Testis (tissue), 3 donors: ENCODE data around the gene BACH2. TPM values are rescaled to one million over a fixed set of nuclear protein-coding genes. Genes with fewer than 3 reads are reported as not detected.

Experiments
- DNase-seq: peaks from one replicate; pipeline ENCODE4 v3.0.0-alpha.2; 2019
- H3K27ac ChIP-seq, 2 donors: fragments of 200-600 bp; sonication (generic); one replicate each; pipeline ENCODE4 v1.5.1; 2019
- H3K27me3 ChIP-seq: fragments of 200-600 bp; sonication (generic); one replicate; pipeline ENCODE4 v1.5.1; 2019
- H3K36me3 ChIP-seq: fragments of 200-600 bp; sonication (generic); one replicate; pipeline ENCODE4 v1.5.1; 2017; ENCODE audit warnings: low read depth; ENCODE audit errors: missing control alignments
- H3K4me1 ChIP-seq: fragments of 200-600 bp; sonication (generic); one replicate; pipeline ENCODE4 v1.5.1; 2019
- H3K4me3 ChIP-seq, 2 donors: fragments of 200-600 bp; sonication (generic); one replicate each; pipeline ENCODE4 v1.5.1; 2017 to 2019
- H3K9me3 ChIP-seq: fragments of 200-600 bp; sonication (generic); one replicate; pipeline ENCODE4 v1.5.1; 2017
- POLR2A ChIP-seq: fragments of 450-650 bp; IDR thresholded peaks from one replicate; pipeline ENCODE4 v1.6.1; 2017; ENCODE audit warnings: antibody characterized with exemption, mild to moderate bottlenecking, moderate library complexity
- WGBS, 2 donors: methylation state at CpG; one replicate each; pipeline ENCODE4 v1.1.5; 2018; 5-methylcytosine and 5-hydroxymethylcytosine counted together
- intact Hi-C: fragments of 100-400 bp; cut with DNase I; formaldehyde crosslinking; loops from one replicate; pipeline ENCODE4 v1.15.1; 2023; ENCODE audit warnings: low total_unique reads
- polyA plus RNA-seq: library from polyadenylated mRNA; stranded (reverse); fragments of 350-450 nt; fragmentation: Illumina TruSeq; extraction: RNeasy Lipid Tissue Mini Kit (QIAGEN cat#74804); gene quantifications from one replicate; pipeline ENCODE4 v1.2.3, GENCODE V29; 2014; ENCODE audit warnings: low read depth, low replicate concordance; ENCODE audit not compliant: insufficient read depth
- total RNA-seq, 2 donors: library from RNA; depleted of rRNA; stranded (reverse); fragments of >200 nt; gene quantifications; one replicate each; pipeline ENCODE4 v1.2.3, GENCODE V29; 2016
- TF ChIP-seq, protein P1 (sequence below), 3 experiments: fragments of 450-650 bp in 2 of 3; fragments of 200-600 bp in 1 of 3; sonication (generic) in 1 of 3; IDR thresholded peaks; one replicate each; pipeline ENCODE4 v1.5.1; 2016 to 2019; ENCODE audit warnings: antibody characterized with exemption in 3 of 3, mild to moderate bottlenecking in 2 of 3, moderate library complexity in 1 of 3

Gene BACH2
- total and polyA plus RNA-seq, 3 donors from 2014 or later: 5.0 to 8.3 (median 6.5) TPM

DNA sequence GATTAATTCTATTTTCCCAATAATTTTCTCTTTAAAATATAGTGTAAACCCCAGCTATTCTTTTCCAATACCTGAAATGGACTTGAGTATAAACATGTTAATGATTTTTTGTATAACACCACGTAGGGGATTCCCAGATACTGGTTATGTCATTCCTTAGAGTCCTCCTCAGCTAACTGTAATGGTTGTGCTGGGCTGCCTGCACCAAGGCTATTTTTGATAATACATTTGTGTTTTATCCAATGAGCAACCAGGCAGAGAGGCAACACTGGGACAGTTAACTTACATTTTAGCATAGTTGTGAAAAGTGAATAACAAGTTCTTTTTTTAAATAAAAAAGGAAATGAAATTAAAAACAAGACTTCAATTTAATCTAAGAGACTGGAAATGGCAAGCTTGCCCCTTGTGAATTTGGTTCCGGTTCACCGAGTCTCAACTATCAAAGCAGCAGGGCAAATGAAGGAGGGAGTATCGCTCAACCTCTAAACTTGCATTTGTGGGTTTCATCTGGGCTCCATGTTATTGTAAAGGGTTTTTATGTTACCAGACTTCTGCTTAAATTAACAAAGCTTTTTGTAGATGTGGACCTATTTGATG lies 18.8 kb upstream of the BACH2 start:
- Histone ChIP-seq H3K27me3 (no peaks in the 10 kb centered on the region), H3K36me3 (no peaks in the 10 kb centered on the region), H3K9me3 (no peaks in the 10 kb centered on the region), H3K4me1 (no peaks in the 10 kb centered on the region), H3K27ac (no peak overlapping the region), H3K4me3 (no peak overlapping the region)
- 93 to 94% methylated on average over 4 of the region's 4 CpGs for WGBS, 2 donors
- TF ChIP-seq, protein P1, sequence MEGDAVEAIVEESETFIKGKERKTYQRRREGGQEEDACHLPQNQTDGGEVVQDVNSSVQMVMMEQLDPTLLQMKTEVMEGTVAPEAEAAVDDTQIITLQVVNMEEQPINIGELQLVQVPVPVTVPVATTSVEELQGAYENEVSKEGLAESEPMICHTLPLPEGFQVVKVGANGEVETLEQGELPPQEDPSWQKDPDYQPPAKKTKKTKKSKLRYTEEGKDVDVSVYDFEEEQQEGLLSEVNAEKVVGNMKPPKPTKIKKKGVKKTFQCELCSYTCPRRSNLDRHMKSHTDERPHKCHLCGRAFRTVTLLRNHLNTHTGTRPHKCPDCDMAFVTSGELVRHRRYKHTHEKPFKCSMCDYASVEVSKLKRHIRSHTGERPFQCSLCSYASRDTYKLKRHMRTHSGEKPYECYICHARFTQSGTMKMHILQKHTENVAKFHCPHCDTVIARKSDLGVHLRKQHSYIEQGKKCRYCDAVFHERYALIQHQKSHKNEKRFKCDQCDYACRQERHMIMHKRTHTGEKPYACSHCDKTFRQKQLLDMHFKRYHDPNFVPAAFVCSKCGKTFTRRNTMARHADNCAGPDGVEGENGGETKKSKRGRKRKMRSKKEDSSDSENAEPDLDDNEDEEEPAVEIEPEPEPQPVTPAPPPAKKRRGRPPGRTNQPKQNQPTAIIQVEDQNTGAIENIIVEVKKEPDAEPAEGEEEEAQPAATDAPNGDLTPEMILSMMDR (IDR thresholded peaks at IDR 0.05): no peak
- TF ChIP-seq POLR2A: no peak
- intact Hi-C loops: no loop called here
- DNase-seq: no peak

DNA sequence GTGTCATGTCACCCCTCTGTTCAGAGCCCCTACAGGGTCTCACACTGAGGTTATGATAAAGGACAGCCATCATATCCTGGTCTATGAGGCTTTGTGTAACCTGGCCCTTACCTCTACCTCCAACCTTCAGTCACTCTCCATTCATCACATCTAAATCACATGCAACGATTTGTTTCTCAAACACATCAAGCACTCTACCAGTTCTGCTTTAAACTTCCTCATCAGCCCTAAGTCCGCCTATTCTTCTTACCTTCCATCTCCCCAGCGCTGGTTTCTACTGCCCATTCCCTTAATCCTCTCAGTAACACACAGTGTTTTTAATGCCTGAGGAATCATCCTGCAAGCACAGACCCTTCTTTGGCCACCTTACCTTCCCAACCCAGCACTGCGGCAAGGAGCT lies 17.9 kb upstream of the BACH2 start:
- Histone ChIP-seq H3K9me3 (no peaks in the 10 kb centered on the region), H3K27me3 (no peaks in the 10 kb centered on the region), H3K36me3 (no peaks in the 10 kb centered on the region), H3K4me1 (no peaks in the 10 kb centered on the region), H3K27ac (no peak overlapping the region), H3K4me3 (no peak overlapping the region)
- no peak for TF ChIP-seq POLR2A
- TF ChIP-seq, protein P1 (IDR thresholded peaks at IDR 0.05): no peak
- intact Hi-C loops: no loop called here
- DNase-seq: no peak
- 90 to 91% methylated on average over 4 of the region's 4 CpGs for WGBS, 2 donors

DNA sequence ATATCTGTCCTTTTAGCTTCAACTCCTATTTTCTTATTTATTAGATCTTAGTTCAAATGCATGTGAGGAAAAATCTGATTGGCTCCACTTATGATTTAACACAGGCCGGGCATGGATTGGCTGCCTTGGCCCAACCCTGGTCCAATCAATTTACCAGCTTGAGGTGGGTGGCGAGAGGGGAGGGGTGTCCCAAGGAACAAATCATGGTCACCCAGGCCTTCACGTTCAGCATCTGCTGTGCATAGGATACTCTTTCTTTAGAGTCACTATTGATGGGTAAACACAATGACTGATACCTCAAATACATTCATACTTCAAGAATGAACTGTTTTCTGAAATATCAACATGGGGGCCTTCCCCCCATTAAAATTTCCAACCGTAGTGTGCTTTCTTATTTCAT lies 14.9 kb upstream of the BACH2 start:
- no peaks in the 10 kb centered on the region for H3K9me3 ChIP-seq
- H3K27me3 ChIP-seq: no peaks in the 10 kb centered on the region
- no peak overlapping the region for H3K4me3 ChIP-seq
- H3K36me3 ChIP-seq: no peaks in the 10 kb centered on the region
- no peaks in the 10 kb centered on the region for H3K4me1 ChIP-seq
- intact Hi-C loops: no loop called here
- no peak overlapping the region for H3K27ac ChIP-seq
- no peak for TF ChIP-seq POLR2A
- TF ChIP-seq, protein P1 (IDR thresholded peaks at IDR 0.05): no peak
- no peak for DNase-seq
- 93 to 95% methylated on average over 4 of the region's 4 CpGs for WGBS, 2 donors

DNA sequence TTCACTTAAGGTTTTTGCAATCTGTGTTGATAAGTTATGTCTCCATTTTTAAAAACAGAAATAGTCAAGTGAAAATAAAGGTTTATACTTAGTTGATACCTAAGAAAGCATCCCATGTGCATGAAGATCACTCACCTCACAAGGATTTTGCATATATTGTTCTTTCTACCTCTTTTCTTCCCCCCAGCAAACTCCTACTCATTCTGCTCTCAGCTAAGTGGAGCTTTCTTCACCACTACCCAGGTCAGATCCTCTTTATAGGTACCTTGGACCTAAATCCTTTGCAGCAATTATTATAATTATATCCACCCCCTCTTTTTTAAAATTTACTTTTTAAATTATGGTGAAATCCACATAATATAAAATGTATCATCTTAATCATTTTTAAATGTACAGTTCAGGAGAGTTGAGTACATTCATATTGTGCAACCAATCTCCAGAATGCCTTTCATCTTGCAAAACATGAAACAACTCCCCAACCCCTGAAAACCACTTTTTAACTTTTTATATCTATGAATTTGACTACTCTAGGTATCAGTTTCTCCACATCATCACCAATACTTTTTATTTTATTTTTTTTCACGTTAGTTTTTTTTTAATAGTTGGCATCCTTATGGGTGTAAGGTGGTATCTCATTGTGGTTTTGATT lies 9.3 kb upstream of the BACH2 start:
- Histone ChIP-seq H3K4me1 (no peaks in the 10 kb centered on the region), H3K27ac (no peak overlapping the region), H3K27me3 (no peaks in the 10 kb centered on the region), H3K9me3 (no peaks in the 10 kb centered on the region), H3K36me3 (no peaks in the 10 kb centered on the region), H3K4me3 (no peak overlapping the region)
- 68 to 77% methylated on average over 1 of the region's 1 CpG for WGBS, 2 donors
- TF ChIP-seq POLR2A: no peak
- TF ChIP-seq, protein P1 (IDR thresholded peaks at IDR 0.05): no peak
- no peak for DNase-seq
- intact Hi-C loops: no loop called here

DNA sequence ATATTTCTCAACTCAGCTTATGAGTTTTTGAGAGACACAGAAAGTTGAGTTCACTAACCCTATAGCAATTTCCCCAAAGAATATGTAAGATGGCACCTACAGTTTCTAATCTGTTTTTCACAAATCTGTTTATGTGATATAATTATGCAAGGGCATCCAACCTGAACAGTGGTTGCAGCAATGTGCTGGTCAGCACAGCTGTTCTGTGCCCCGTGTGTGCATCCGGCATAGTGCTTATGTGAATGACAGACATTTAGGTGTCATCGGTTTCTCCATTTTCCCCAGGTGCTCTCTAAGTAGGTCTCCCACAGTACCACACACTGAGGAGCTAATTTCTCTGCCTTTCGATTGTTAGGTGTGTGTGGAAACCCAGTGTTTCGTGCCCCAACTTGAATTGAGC lies 7.7 kb upstream of the BACH2 start:
- WGBS, 2 donors: 77 to 86% methylated on average over 5 of the region's 5 CpGs
- no peaks in the 10 kb centered on the region for H3K36me3 ChIP-seq
- no peaks in the 10 kb centered on the region for H3K4me1 ChIP-seq
- intact Hi-C loops: no loop called here
- no peaks in the 10 kb centered on the region for H3K9me3 ChIP-seq
- H3K27ac ChIP-seq: no peak overlapping the region
- H3K4me3 ChIP-seq: no peak overlapping the region
- TF ChIP-seq, protein P1 (IDR thresholded peaks at IDR 0.05): no peak
- TF ChIP-seq POLR2A: no peak
- no peaks in the 10 kb centered on the region for H3K27me3 ChIP-seq
- no peak for DNase-seq
